GM12875 (cell line): ENCODE measurements around the gene CD9.

Experiments
- H3K4me3 ChIP-seq: one replicate; pipeline ENCODE4 v1.5.1; 2011; ENCODE audit warnings: low read depth, low read length, control low read depth
- TF ChIP-seq, protein P1 (sequence below): IDR thresholded peaks from 2 replicates; pipeline ENCODE4 v1.5.1; 2011; ENCODE audit warnings: low read depth, mild to moderate bottlenecking, control low read depth, inconsistent platforms, low read length, moderate library complexity, borderline replicate concordance; ENCODE audit not compliant: insufficient read depth

Gene CD9

DNA sequence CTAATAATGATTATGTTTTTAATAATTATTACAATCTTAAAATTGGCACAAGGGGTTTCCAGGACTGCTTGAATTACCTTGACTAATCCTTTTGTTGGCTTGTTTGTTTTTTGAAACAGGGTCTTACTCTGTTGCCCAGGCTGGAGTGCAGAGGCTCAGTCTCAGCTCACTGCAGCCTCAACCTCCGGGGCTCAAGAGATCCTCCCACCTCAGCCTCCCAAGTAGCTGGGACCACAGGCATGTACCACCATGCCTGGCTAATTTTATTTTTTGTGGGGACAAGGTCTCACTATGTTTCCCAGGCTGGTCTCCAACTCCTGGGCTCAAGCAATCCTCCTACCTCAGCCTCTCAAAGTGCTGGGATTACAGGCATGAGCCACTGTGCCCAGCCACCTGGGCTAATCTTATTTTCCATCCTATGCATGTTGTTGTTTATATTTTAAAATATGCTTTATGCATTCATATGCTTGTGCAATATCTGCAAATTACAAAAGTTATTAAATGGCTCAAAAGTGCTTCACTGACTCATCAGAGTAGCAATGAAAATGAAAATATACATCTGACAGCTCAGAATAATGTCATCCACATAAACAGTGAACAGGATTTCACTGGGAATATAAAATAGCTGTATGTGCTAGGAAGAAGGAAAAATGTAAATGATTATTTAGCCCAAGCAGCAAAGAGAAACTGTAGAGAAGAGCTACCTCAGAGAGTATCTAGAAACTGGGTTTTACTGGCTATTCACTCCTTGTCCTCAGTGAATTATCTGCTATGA lies 85.5 kb downstream of the CD9 start:
- no peak overlapping the region for H3K4me3 ChIP-seq
- TF ChIP-seq, protein P1, sequence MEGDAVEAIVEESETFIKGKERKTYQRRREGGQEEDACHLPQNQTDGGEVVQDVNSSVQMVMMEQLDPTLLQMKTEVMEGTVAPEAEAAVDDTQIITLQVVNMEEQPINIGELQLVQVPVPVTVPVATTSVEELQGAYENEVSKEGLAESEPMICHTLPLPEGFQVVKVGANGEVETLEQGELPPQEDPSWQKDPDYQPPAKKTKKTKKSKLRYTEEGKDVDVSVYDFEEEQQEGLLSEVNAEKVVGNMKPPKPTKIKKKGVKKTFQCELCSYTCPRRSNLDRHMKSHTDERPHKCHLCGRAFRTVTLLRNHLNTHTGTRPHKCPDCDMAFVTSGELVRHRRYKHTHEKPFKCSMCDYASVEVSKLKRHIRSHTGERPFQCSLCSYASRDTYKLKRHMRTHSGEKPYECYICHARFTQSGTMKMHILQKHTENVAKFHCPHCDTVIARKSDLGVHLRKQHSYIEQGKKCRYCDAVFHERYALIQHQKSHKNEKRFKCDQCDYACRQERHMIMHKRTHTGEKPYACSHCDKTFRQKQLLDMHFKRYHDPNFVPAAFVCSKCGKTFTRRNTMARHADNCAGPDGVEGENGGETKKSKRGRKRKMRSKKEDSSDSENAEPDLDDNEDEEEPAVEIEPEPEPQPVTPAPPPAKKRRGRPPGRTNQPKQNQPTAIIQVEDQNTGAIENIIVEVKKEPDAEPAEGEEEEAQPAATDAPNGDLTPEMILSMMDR, result no peak
